22Rv1 (cell line): Measurements from ENCODE around the gene NDUFA7.
"Not testable (repeated sequence)": the region's sequence is repeated elsewhere in the genome, so short reads cannot be mapped to it uniquely, and the experiment has no call there.

Experiments used
- H3K27ac ChIP-seq: fragments of 450-650 bp; 2 replicates; pipeline ENCODE4 v1.5.1; 2017
- CTCF ChIP-seq: fragments of 450-650 bp; IDR thresholded peaks from 2 replicates; pipeline ENCODE4 v1.5.1; 2017; ENCODE audit warnings: mild to moderate bottlenecking
- ZFX ChIP-seq: fragments of 450-650 bp; IDR thresholded peaks from 2 replicates; pipeline ENCODE4 v1.6.1; 2017; ENCODE audit warnings: antibody characterized with exemption, borderline replicate concordance

The NDUFA7 gene

GRCh38 chr19:8352134-8352827 is 31.1 kb upstream of the NDUFA7 start:
- TF ChIP-seq ZFX, result no peak
- no peak for TF ChIP-seq CTCF

GRCh38 chr19:8349629-8350372 is 28.6 kb upstream of the NDUFA7 start:
- H3K27ac ChIP-seq, result not testable (repeated sequence)

More at GRCh38 chr19:8352134-8352827, 31.1 kb upstream of the NDUFA7 start:
- H3K27ac ChIP-seq, result peak overlapping the region; percentile 44

- no peak for TF ChIP-seq ZFX
- no peak for TF ChIP-seq CTCF
- 0 out of 2 replicates have a peak overlapping the region, but pooled peaks have one; percentile 30 for H3K27ac ChIP-seq
These were observed 22.3 kb upstream of the NDUFA7 start for GRCh38 chr19:8343483-8343844.

GRCh38 chr19:8342684-8343482 is 21.7 kb upstream of the NDUFA7 start, which contains the start of gene KANK3:
Gene KANK3 (minus strand): TSS chr19:8343262. CDS start chr19:8337828, 5,434 bp downstream.
- H3K27ac ChIP-seq, result 0 out of 2 replicates have a peak within 1 kb of the TSS, but pooled peaks have one; percentile 30
- no peak for TF ChIP-seq ZFX
- TF ChIP-seq CTCF, result no peak

GRCh38 chr19:8342316-8342683 is 21.1 kb upstream of the NDUFA7 start:
- no peak overlapping the region for H3K27ac ChIP-seq
- TF ChIP-seq CTCF (no peak), ZFX (no peak)

- H3K27ac ChIP-seq, result not testable (repeated sequence)
These were observed 20.3 kb upstream of the NDUFA7 start for GRCh38 chr19:8341504-8341903.

GRCh38 chr19:8340341-8341096 is 19.3 kb upstream of the NDUFA7 start:
- no peak for TF ChIP-seq CTCF
- TF ChIP-seq ZFX, result no peak
- no peak overlapping the region for H3K27ac ChIP-seq
